ENCODE results near the gene CFTR. TPM values are rescaled to one million over a fixed set of nuclear protein-coding genes. Genes with fewer than 3 reads are reported as not detected.

Gene CFTR
- total RNA-seq, 2 experiments from 2014 or later = not detected

- no peak overlapping the region for H3K27ac Mint-ChIP-seq
- no peaks in the 10 kb centered on the region for H3K4me1 Mint-ChIP-seq (ENCODE audit: low read depth)
- Histone ChIP-seq H3K27ac (ENCODE audit: low read depth in 1 of 2, low read length in 2 of 2) (no peak overlapping the region), H3K27me3 (ENCODE audit: control insufficient read depth in 1 of 2, insufficient read depth in 2 of 2, low read length in 2 of 2) (no peaks in the 10 kb centered on the region), H3K4me3 (ENCODE audit: low read length) (no peak overlapping the region), H3K36me3 (ENCODE audit: insufficient read depth, low read length) (no peaks in the 10 kb centered on the region), H3K9me3 (ENCODE audit: control insufficient read depth in 1 of 2, insufficient read depth in 1 of 2, low read length in 2 of 2) (no peaks in the 10 kb centered on the region), H3K4me1 (ENCODE audit: insufficient read depth, low read length) (no peaks in the 10 kb centered on the region)
- POLR2A ChIA-PET = no interaction called here
- ATAC-seq (ENCODE audit: poor library complexity) (no peak), DNase-seq (no peak)
- no peaks in the 10 kb centered on the region for H3K27me3 Mint-ChIP-seq
- no peak overlapping the region for H3K4me3 Mint-ChIP-seq
- no peak for TF ChIP-seq CTCF (IDR thresholded peaks at IDR 0.05)
- H3K36me3 Mint-ChIP-seq (ENCODE audit: low read depth) = no peaks in the 10 kb centered on the region
- peaks cover 2% of the 10 kb centered on the region for H3K9me3 Mint-ChIP-seq
- CTCF ChIA-PET = no interaction called here
- intact Hi-C loops (cut with DNase I, micrococcal nuclease) = no loop called here
Measured at GRCh38 chr7:117664047-117664446, 184.2 kb downstream of the CFTR start.

GRCh38 chr7:117665368-117665767 is 185.5 kb downstream of the CFTR start:
- ChIA-PET CTCF (no interaction called here), POLR2A (no interaction called here)
- DNase-seq = no peak
- Histone ChIP-seq H3K27ac (ENCODE audit: low read depth in 1 of 2, low read length in 2 of 2) (no peak overlapping the region), H3K27me3 (ENCODE audit: control insufficient read depth in 1 of 2, insufficient read depth in 2 of 2, low read length in 2 of 2) (no peaks in the 10 kb centered on the region), H3K4me3 (ENCODE audit: low read length) (no peak overlapping the region), H3K9me3 (ENCODE audit: control insufficient read depth in 1 of 2, insufficient read depth in 1 of 2, low read length in 2 of 2) (no peaks in the 10 kb centered on the region), H3K36me3 (ENCODE audit: insufficient read depth, low read length) (no peaks in the 10 kb centered on the region), H3K4me1 (ENCODE audit: insufficient read depth, low read length) (no peaks in the 10 kb centered on the region)
- H3K4me1 Mint-ChIP-seq (ENCODE audit: low read depth) = no peaks in the 10 kb centered on the region
- H3K27ac Mint-ChIP-seq = no peak overlapping the region
- H3K9me3 Mint-ChIP-seq = no peaks in the 10 kb centered on the region
- H3K4me3 Mint-ChIP-seq = no peak overlapping the region
- no peak for TF ChIP-seq CTCF (IDR thresholded peaks at IDR 0.05)
- intact Hi-C loops (cut with DNase I, micrococcal nuclease) = no loop called here
- no peaks in the 10 kb centered on the region for H3K27me3 Mint-ChIP-seq
- ATAC-seq (ENCODE audit: poor library complexity) = no peak
- H3K36me3 Mint-ChIP-seq (ENCODE audit: low read depth) = no peaks in the 10 kb centered on the region

GRCh38 chr7:117666031-117666430 is 186.2 kb downstream of the CFTR start:
- Histone ChIP-seq H3K4me1 (ENCODE audit: insufficient read depth, low read length) (no peaks in the 10 kb centered on the region), H3K36me3 (ENCODE audit: insufficient read depth, low read length) (no peaks in the 10 kb centered on the region), H3K9me3 (ENCODE audit: control insufficient read depth in 1 of 2, insufficient read depth in 1 of 2, low read length in 2 of 2) (no peaks in the 10 kb centered on the region), H3K27me3 (ENCODE audit: control insufficient read depth in 1 of 2, insufficient read depth in 2 of 2, low read length in 2 of 2) (no peaks in the 10 kb centered on the region), H3K4me3 (ENCODE audit: low read length) (no peak overlapping the region), H3K27ac (ENCODE audit: low read depth in 1 of 2, low read length in 2 of 2) (no peak overlapping the region)
- Mint-ChIP-seq H3K4me1 (ENCODE audit: low read depth) (no peaks in the 10 kb centered on the region), H3K27me3 (no peaks in the 10 kb centered on the region), H3K36me3 (ENCODE audit: low read depth) (no peaks in the 10 kb centered on the region), H3K27ac (no peak overlapping the region), H3K9me3 (no peaks in the 10 kb centered on the region), H3K4me3 (no peak overlapping the region)
- CTCF ChIA-PET = no interaction called here
- ATAC-seq (ENCODE audit: poor library complexity) (no peak), DNase-seq (no peak)
- intact Hi-C loops (cut with DNase I, micrococcal nuclease) = no loop called here
- no peak for TF ChIP-seq CTCF (IDR thresholded peaks at IDR 0.05)
- POLR2A ChIA-PET = no interaction called here

Measured in CD4-positive, alpha-beta T cell (primary cell).